Smooth muscle cell (in vitro differentiated cells): ENCODE data around the gene ANO5. TPM values are rescaled to one million over a fixed set of nuclear protein-coding genes. Genes with fewer than 3 reads are reported as not detected.

ENCODE experiments used
- DNase-seq: peaks from one replicate; lab custom pipeline; 2025; ENCODE audit not compliant: unreplicated experiment; lab: John Stamatoyannopoulos, UW
- H2AFZ ChIP-seq: fragments of 200-600 bp; sonication (generic); 2 replicates; pipeline ENCODE4 v1.6.0; 2016; ENCODE audit warnings: antibody characterized with exemption, low read depth, mild to moderate bottlenecking
- H3F3A ChIP-seq: fragments of 200-600 bp; sonication (generic); 2 replicates; pipeline ENCODE4 v1.6.0; 2017; ENCODE audit warnings: antibody characterized with exemption, low read depth
- H3K27ac ChIP-seq: fragments of 200-600 bp; sonication (generic); 2 replicates; pipeline ENCODE4 v1.5.1; 2016; ENCODE audit warnings: low read depth, mild to moderate bottlenecking
- H3K27me3 ChIP-seq: fragments of 200-600 bp; sonication (generic); 2 replicates; pipeline ENCODE4 v1.6.1; 2016; ENCODE audit warnings: low read depth, mild to moderate bottlenecking
- H3K36me3 ChIP-seq: fragments of 200-600 bp; sonication (generic); 2 replicates; pipeline ENCODE4 v1.5.1; 2016; ENCODE audit warnings: low read depth
- H3K4me1 ChIP-seq: fragments of 200-600 bp; sonication (generic); 2 replicates; pipeline ENCODE4 v1.5.1; 2016; ENCODE audit warnings: low read depth
- H3K4me2 ChIP-seq: fragments of 200-600 bp; sonication (generic); 2 replicates; pipeline ENCODE4 v1.6.0; 2016; ENCODE audit warnings: mild to moderate bottlenecking
- H3K4me3 ChIP-seq: fragments of 200-600 bp; sonication (generic); 2 replicates; pipeline ENCODE4 v1.5.1; 2016; ENCODE audit warnings: mild to moderate bottlenecking
- H3K79me2 ChIP-seq: fragments of 200-600 bp; sonication (generic); 2 replicates; pipeline ENCODE4 v1.6.0; 2016; ENCODE audit warnings: low read depth, mild to moderate bottlenecking
- H3K9ac ChIP-seq: fragments of 200-600 bp; sonication (generic); 2 replicates; pipeline ENCODE4 v1.6.0; 2016; ENCODE audit warnings: low read depth
- H3K9me3 ChIP-seq: fragments of 200-600 bp; sonication (generic); replicated peaks from 2 replicates; pipeline ENCODE4 v1.5.1; 2016; ENCODE audit warnings: low read depth
- H4K20me1 ChIP-seq: fragments of 200-600 bp; sonication (generic); 2 replicates; pipeline ENCODE4 v1.6.0; 2016; ENCODE audit warnings: low read depth
- CTCF ChIP-seq: fragments of 200-600 bp; sonication (generic); IDR thresholded peaks from 2 replicates; pipeline ENCODE4 v1.5.1; 2017; ENCODE audit warnings: borderline replicate concordance, mild to moderate bottlenecking, antibody characterized with exemption; ENCODE audit not compliant: insufficient read depth, poor library complexity, severe bottlenecking
- WGBS: methylation state at CpG from one replicate; pipeline ENCODE4 v1.1.7; 2016; ENCODE audit warnings: low lambda C conversion rate; 5-methylcytosine and 5-hydroxymethylcytosine counted together
- polyA plus RNA-seq: library from polyadenylated mRNA; unstranded; fragments of >200 nt; fragmentation: Nextera tagmentation; extraction: Ambion mirVana; gene quantifications from 2 replicates; pipeline ENCODE4 v1.2.1, GENCODE V29; 2016
- total RNA-seq: library from RNA; depleted of rRNA; stranded (reverse); fragments of >200 nt; gene quantifications from 2 replicates; pipeline ENCODE4 v1.2.3, GENCODE V29; 2014

The ANO5 gene
- total and polyA plus RNA-seq, 2 experiments from 2014 or later, result 0.18 TPM; not detected in 1

DNA sequence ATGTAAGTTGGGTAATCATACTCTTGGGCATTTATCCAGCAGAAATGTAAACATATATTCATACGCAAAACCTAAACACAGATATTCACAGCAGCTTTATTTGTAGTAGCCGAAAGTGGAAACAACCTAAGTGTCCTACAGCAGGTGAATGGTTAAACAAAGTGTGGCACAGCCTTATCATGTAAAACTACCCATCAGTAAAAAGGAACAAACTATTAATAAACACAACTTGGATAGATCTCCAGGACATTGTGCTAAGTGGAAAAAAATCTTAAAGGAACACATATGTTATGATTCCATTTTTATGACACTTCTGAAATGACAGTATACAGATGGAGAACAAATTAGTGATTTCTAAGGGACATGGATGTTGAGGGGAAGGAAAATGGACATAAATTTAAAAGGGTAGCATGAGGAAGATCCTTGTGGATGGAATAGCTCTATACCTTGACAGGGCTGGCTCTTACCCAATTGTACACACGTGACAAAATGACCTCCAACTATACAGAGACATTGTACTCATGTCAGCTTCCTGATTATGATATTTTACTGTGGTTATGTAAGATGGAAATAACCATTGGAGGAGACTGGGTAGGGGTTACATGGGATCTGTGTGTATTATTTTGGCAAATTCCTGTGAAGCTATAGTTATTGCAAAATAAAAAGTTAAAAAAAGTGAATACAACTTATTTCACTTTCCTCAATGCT lies 15.4 kb downstream of the ANO5 start:
- H4K20me1 ChIP-seq, result no peaks in the 10 kb centered on the region
- TF ChIP-seq CTCF, result no peak
- H3K9me3 ChIP-seq, result no peaks in the 10 kb centered on the region
- H3K27ac ChIP-seq, result no peak overlapping the region
- no peaks in the 10 kb centered on the region for H3K36me3 ChIP-seq
- no peaks in the 10 kb centered on the region for H3K4me1 ChIP-seq
- H3K4me2 ChIP-seq, result no peak overlapping the region
- no peaks in the 10 kb centered on the region for H3K79me2 ChIP-seq
- DNase-seq, result no peak
- H3F3A ChIP-seq, result no peaks in the 10 kb centered on the region
- H3K27me3 ChIP-seq, result no peaks in the 10 kb centered on the region
- H2AFZ ChIP-seq, result no peak overlapping the region
- no peak overlapping the region for H3K9ac ChIP-seq
- 92% methylated on average over 3 of the region's 3 CpGs for WGBS
- no peak overlapping the region for H3K4me3 ChIP-seq

DNA sequence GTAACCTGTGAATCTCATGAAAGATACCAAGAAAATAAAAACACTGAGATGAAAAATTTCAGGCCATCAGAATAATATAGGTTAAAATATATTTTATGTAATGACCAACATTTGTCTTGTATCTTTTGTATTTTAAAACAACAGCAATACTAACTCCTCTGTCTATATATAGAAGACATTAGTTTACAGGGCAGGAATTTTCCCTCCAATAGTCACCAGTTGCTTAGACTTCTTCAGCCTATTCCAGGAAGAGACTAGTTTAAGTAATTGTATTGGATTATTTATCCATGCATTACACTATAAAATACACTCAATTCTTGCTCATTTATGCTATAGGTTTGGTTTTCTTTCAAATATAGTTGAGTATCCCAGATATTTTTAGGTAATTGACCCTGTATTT lies 24.1 kb downstream of the ANO5 start:
- Histone ChIP-seq H3K4me1 (no peaks in the 10 kb centered on the region), H3K4me2 (no peak overlapping the region), H3K9ac (no peak overlapping the region), H3K79me2 (no peaks in the 10 kb centered on the region), H2AFZ (no peak overlapping the region), H3K27me3 (no peaks in the 10 kb centered on the region), H3K27ac (no peak overlapping the region), H3F3A (no peaks in the 10 kb centered on the region), H3K4me3 (no peak overlapping the region), H3K36me3 (no peaks in the 10 kb centered on the region), H4K20me1 (no peaks in the 10 kb centered on the region), H3K9me3 (no peaks in the 10 kb centered on the region)
- no peak for TF ChIP-seq CTCF
- no peak for DNase-seq

GRCh38 chr11:22221143-22221542 lies 28.3 kb downstream of the ANO5 start:
- Histone ChIP-seq H3K9ac (no peak overlapping the region), H3K27me3 (no peaks in the 10 kb centered on the region), H3F3A (no peaks in the 10 kb centered on the region), H3K4me3 (no peak overlapping the region), H3K79me2 (no peaks in the 10 kb centered on the region), H4K20me1 (no peaks in the 10 kb centered on the region), H3K4me2 (no peak overlapping the region), H2AFZ (no peak overlapping the region), H3K36me3 (no peaks in the 10 kb centered on the region), H3K27ac (no peak overlapping the region), H3K4me1 (no peaks in the 10 kb centered on the region), H3K9me3 (no peaks in the 10 kb centered on the region)
- WGBS, result 89% methylated on average over 3 of the region's 3 CpGs
- no peak for DNase-seq
- no peak for TF ChIP-seq CTCF

- Histone ChIP-seq H3F3A (no peaks in the 10 kb centered on the region), H3K27me3 (no peaks in the 10 kb centered on the region), H4K20me1 (no peaks in the 10 kb centered on the region), H2AFZ (no peak overlapping the region), H3K9me3 (no peaks in the 10 kb centered on the region), H3K4me2 (no peak overlapping the region), H3K9ac (no peak overlapping the region), H3K27ac (no peak overlapping the region), H3K36me3 (no peaks in the 10 kb centered on the region), H3K4me1 (no peaks in the 10 kb centered on the region), H3K79me2 (no peaks in the 10 kb centered on the region), H3K4me3 (no peak overlapping the region)
- no peak for TF ChIP-seq CTCF
- DNase-seq, result no peak
- WGBS, result 92% methylated on average over 4 of the region's 4 CpGs
These were observed 32.3 kb downstream of the ANO5 start for GRCh38 chr11:22225190-22225589.
